ENCODE results near the gene NUP54. TPM values are rescaled to one million over a fixed set of nuclear protein-coding genes. Genes with fewer than 3 reads are reported as not detected.

Gene NUP54
- total and polyA plus RNA-seq, 9 of the 15 experiments (the other 6 are each of a cell fraction or from before 2014, with no cell fraction given) = 29.6 to 115 (median 67.7) TPM

- no peak for TF ChIP-seq STAT6 (CRISPR knock-in tag; IDR thresholded peaks at IDR 0.05)
- TF ChIP-seq TCF7 (IDR thresholded peaks at IDR 0.05; ENCODE audit: borderline replicate concordance) = no peak
- peak; percentile 53 to 93 (median 79) for TF ChIP-seq YY1 (IDR thresholded peaks at IDR 0.05; ENCODE audit: borderline replicate concordance in 1 of 3, control insufficient read depth in 1 of 3, extremely low read depth in 1 of 3, insufficient read depth in 3 of 3, insufficient read length in 1 of 3, insufficient replicate concordance in 2 of 3, low read depth in 1 of 3, low read length in 2 of 3)
- TF ChIP-seq REST (IDR thresholded peaks at IDR 0.05; ENCODE audit: borderline replicate concordance) = peak; percentile 40; the same call in 1 of the 2 replicates
- TF ChIP-seq REST (CRISPR knock-in tag; IDR thresholded peaks at IDR 0.05; ENCODE audit: low read depth) = no peak
- no peak for TF ChIP-seq GTF3C2 (IDR thresholded peaks at IDR 0.05; ENCODE audit: borderline replicate concordance, extremely low read depth, insufficient read length)
- no peak for TF ChIP-seq ZNF76 (CRISPR knock-in tag; IDR thresholded peaks at IDR 0.05; ENCODE audit: borderline replicate concordance)
- TF ChIP-seq U2AF2 (optimal IDR thresholded peaks at IDR 0.05; ENCODE audit: low read depth, low read length) = no peak
- no peak for TF ChIP-seq KLF16 (IDR thresholded peaks at IDR 0.05)
- peak; percentile 79 for TF ChIP-seq EP400 (IDR thresholded peaks at IDR 0.05)
- no peak for TF ChIP-seq NR3C1 (CRISPR knock-in tag; IDR thresholded peaks at IDR 0.05)
- TF ChIP-seq EHMT2 (IDR thresholded peaks at IDR 0.05) = peak; percentile 64
- TF ChIP-seq ZNF551 (CRISPR knock-in tag; IDR thresholded peaks at IDR 0.05) = no peak
These were observed 61.0 kb downstream of the NUP54 start (continued) for GRCh38 chr4:76087007-76087769.

Measured in K562 (cell line).